HG03039 (cell line): Measurements from ENCODE around the gene N4BP2L2.

ENCODE experiments used
- ATAC-seq: cut with Tn5 transposase; IDR thresholded peaks from one replicate; pipeline ENCODE4 v1.9.1; 2021; ENCODE audit warnings: mild to moderate bottlenecking, moderate library complexity; ENCODE audit not compliant: unreplicated experiment

The N4BP2L2 gene

GRCh38 chr13:32472194-32472621 lies 66.4 kb downstream of the N4BP2L2 start:
- ATAC-seq: peak; percentile 70

GRCh38 chr13:32471187-32471922 lies 67.2 kb downstream of the N4BP2L2 start:
- no peak for ATAC-seq

- no peak for ATAC-seq
Observed at GRCh38 chr13:32468502-32469142, 70.0 kb downstream of the N4BP2L2 start.

GRCh38 chr13:32456591-32456990 lies 82.0 kb downstream of the N4BP2L2 start:
- ATAC-seq: no peak

- no peak for ATAC-seq
Observed at GRCh38 chr13:32455594-32455903, 83.0 kb downstream of the N4BP2L2 start.

- ATAC-seq: no peak
Observed at GRCh38 chr13:32454886-32455593, 83.6 kb downstream of the N4BP2L2 start.

GRCh38 chr13:32453981-32454380 lies 84.6 kb downstream of the N4BP2L2 start:
- no peak for ATAC-seq

- ATAC-seq: no peak
Observed at GRCh38 chr13:32448972-32449371, 89.6 kb downstream of the N4BP2L2 start.

- no peak for ATAC-seq
Observed at GRCh38 chr13:32447894-32448623, 90.5 kb downstream of the N4BP2L2 start.

GRCh38 chr13:32446773-32447465 lies 91.7 kb downstream of the N4BP2L2 start:
- no peak for ATAC-seq

GRCh38 chr13:32446220-32446619 lies 92.4 kb downstream of the N4BP2L2 start:
- no peak for ATAC-seq

- ATAC-seq: no peak
Observed at GRCh38 chr13:32445461-32445860, 93.1 kb downstream of the N4BP2L2 start.

GRCh38 chr13:32443111-32443510 lies 95.5 kb downstream of the N4BP2L2 start:
- no peak for ATAC-seq

GRCh38 chr13:32438871-32439270 lies 99.7 kb downstream of the N4BP2L2 start:
- ATAC-seq: no peak

- ATAC-seq: no peak
Observed at GRCh38 chr13:32432856-32433255, 105.7 kb downstream of the N4BP2L2 start.

- no peak for ATAC-seq
Observed at GRCh38 chr13:32431361-32431760, 107.2 kb downstream of the N4BP2L2 start.

- ATAC-seq: no peak
Observed at GRCh38 chr13:32430018-32430747, 108.4 kb downstream of the N4BP2L2 start.

- no peak for ATAC-seq
Observed at GRCh38 chr13:32429433-32429909, 109.1 kb downstream of the N4BP2L2 start.

GRCh38 chr13:32428581-32429432 lies 109.8 kb downstream of the N4BP2L2 start:
- no peak for ATAC-seq
